ENCODE results near the gene PIP5KL1.

DNA sequence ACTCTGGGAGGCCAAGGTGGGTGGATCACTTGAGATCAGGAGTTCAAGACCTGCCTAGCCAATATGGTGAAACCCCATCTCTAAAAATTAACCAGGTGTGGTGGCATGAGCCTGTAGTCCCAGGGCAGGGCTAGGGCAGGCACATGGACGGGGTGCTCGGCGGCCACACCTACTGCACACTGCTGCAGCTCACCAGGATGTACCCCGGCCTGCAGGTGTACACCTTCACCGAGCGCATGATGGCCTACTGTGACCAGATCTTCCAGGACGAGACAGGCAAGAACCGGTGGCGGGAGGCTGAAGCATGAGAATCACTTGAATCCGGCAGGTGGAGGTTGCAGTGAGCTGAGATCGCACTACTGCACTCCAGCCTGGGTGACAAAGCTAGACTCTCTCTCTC, 16.9 kb downstream of the PIP5KL1 start:
- no peak for TF ChIP-seq EZH2 (IDR thresholded peaks at IDR 0.05)
- no peak for TF ChIP-seq POLR2AphosphoS5 (IDR thresholded peaks at IDR 0.05; ENCODE audit: borderline replicate concordance, low read depth, low read length)
- TF ChIP-seq FOXP2 (optimal IDR thresholded peaks at IDR 0.05; ENCODE audit: control extremely low read depth, extremely low read length, insufficient read depth) = no peak

Data from SK-N-MC (cell line).